GM10266 (cell line): ENCODE measurements around the gene MACROD2.

Experiments
- DNase-seq: peaks from one replicate; pipeline ENCODE4 v3.0.0; 2012; ENCODE audit errors: extremely low spot score
- TF ChIP-seq, protein P1 (sequence below): IDR thresholded peaks from 2 replicates; pipeline ENCODE4 v1.5.1; 2012; ENCODE audit warnings: mild to moderate bottlenecking, low read depth; ENCODE audit not compliant: control insufficient read depth, insufficient read depth; ENCODE audit errors: missing control alignments

MACROD2 gene

GRCh38 chr20:15567219-15567618 lies 1571.9 kb downstream of the MACROD2 start:
- TF ChIP-seq, protein P1, sequence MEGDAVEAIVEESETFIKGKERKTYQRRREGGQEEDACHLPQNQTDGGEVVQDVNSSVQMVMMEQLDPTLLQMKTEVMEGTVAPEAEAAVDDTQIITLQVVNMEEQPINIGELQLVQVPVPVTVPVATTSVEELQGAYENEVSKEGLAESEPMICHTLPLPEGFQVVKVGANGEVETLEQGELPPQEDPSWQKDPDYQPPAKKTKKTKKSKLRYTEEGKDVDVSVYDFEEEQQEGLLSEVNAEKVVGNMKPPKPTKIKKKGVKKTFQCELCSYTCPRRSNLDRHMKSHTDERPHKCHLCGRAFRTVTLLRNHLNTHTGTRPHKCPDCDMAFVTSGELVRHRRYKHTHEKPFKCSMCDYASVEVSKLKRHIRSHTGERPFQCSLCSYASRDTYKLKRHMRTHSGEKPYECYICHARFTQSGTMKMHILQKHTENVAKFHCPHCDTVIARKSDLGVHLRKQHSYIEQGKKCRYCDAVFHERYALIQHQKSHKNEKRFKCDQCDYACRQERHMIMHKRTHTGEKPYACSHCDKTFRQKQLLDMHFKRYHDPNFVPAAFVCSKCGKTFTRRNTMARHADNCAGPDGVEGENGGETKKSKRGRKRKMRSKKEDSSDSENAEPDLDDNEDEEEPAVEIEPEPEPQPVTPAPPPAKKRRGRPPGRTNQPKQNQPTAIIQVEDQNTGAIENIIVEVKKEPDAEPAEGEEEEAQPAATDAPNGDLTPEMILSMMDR, result no peak
- no peak for DNase-seq

DNA sequence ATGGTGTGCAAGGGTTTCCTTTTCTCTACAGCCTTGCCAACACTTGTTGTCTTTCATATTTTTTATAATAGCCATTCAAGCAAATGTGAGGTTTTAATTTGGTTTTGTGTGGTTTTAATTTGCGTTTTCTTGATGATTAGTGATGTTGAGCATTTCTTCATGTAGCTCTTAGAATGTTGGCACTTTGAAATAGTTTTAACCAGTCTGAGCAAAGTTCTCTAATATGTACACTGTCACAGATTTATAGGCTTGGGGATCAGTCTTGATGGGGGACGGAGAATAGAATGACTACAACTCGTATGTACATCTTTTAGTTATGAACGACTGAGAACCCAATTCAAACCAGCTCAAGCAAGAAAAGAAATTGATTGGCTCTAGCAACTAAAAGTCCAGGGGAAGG lies 1574.8 kb downstream of the MACROD2 start:
- TF ChIP-seq, protein P1, result no peak
- no peak for DNase-seq

DNA sequence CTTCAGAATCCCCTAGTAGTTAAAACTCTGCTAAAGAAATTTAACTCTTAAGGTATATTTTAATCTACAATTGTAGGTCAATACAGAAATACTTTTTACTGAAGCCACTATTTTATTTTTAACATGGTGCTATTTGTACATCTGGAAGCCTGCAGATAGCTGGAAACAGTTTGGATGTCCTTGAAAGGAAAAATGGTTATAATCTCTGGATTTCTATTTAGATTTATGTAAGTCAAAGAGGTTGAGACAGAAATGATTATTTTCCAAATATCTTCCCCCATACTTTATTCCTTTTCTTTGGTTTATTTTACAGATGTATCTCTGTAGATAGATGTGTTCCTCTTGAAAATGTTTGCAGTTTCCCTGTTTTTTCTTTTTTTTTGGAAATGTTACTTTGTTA lies 1575.7 kb downstream of the MACROD2 start:
- TF ChIP-seq, protein P1, result no peak
- DNase-seq, result no peak

DNA sequence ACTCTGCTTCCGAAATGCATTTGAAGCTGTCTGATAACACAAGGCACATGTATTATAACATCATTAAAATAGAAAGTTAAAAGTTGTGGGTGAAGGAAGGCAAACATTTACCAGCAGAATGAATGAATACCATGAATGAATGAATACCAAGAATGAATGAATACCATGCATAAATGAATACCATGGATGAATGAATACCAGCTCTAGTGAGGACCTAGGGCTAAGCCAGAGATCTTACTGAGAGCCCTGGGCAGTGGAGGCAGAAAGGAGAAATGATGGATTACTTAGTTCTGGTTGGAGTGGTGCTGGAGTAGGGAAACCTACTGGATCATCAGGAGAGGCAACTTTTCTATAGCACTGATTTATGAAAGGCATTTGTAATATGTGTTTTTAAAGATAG lies 1579.9 kb downstream of the MACROD2 start:
- TF ChIP-seq, protein P1, result no peak
- DNase-seq, result no peak

- TF ChIP-seq, protein P1, result no peak
- no peak for DNase-seq
These were observed 1581.1 kb downstream of the MACROD2 start for GRCh38 chr20:15576411-15576810.

DNA sequence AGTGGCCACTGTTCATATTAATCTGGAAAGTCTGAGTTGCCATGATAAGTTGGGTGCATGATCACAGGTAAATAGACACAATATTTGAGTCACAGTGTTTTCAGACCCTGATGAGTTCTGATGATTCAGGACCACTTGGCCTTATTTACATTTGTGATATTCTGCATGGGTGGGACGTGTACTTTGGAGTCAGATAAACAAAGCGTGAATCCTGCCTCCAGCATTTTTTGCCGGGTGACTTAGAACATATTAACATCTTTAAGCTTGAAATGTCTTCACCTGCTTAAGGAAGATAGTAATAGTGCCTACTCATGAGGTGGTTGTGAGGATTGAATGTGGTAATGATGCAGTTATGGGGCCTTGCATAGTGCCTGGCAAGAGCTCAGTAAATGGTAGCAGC lies 1582.8 kb downstream of the MACROD2 start:
- TF ChIP-seq, protein P1, result no peak
- no peak for DNase-seq

DNA sequence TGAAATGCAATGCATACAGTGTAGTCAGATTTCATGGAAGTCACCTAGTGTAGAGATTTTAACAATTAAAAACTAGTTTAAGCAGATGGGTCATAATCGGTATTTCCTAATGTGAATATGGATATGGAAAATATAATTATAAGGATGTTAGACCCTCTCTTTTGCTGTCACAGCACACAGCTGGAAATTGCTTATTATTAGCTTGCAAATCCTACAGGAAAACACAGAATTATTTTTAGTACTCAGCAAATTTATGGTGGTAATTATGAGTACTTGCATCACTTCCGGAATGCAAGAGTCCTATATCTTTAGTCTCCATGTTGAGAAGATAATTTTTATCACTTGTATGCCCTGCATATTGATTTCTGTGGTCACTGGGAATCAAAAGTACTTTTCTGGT lies 1584.4 kb downstream of the MACROD2 start:
- DNase-seq, result no peak
- TF ChIP-seq, protein P1, result no peak
